Tibial nerve (tissue), 4 donors: ENCODE data around the gene FGF1.

Experiments used
- EP300 ChIP-seq, 2 donors: sonication (generic); formaldehyde crosslinking; IDR thresholded peaks; one replicate each; pipeline ENCODE4 v1.6.1; 2017; ENCODE audit warnings: antibody characterized with exemption in 2 of 2, mild to moderate bottlenecking in 1 of 2
- POLR2A ChIP-seq, 2 donors: fragments of 450-650 bp; IDR thresholded peaks; one replicate each; pipeline ENCODE4 v1.6.1; 2017; ENCODE audit warnings: antibody characterized with exemption in 2 of 2, mild to moderate bottlenecking in 2 of 2, moderate library complexity in 2 of 2
- TF ChIP-seq, protein P1 (sequence below), 5 experiments: fragments of 200-600 bp in 3 of 5; fragments of 450-650 bp in 2 of 5; sonication (generic) in 3 of 5; IDR thresholded peaks; one replicate each; pipeline ENCODE4 v1.5.1; 2016 to 2019; ENCODE audit warnings: antibody characterized with exemption in 5 of 5, mild to moderate bottlenecking in 3 of 5, moderate library complexity in 2 of 5

DNA sequence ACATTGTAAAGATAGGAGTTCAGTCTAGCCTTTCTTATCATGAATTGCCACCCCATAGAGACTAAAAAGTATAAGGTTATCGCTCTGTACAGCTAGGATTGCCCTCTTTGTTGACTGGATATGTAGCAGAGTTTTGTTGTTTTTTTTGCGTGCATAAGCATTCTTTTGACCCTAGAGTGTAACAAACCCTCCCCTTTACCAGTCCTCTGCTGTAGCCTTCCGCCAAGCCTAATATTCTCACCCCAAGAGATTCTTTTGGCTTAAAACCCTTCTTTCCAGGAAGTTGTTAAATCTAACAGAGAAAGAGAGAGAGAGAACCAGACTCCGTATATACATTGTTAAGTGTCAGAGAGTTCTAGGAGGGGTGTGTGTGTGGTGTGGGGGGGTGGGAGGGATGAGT lies 113.9 kb downstream of the FGF1 start:
- TF ChIP-seq, protein P1, sequence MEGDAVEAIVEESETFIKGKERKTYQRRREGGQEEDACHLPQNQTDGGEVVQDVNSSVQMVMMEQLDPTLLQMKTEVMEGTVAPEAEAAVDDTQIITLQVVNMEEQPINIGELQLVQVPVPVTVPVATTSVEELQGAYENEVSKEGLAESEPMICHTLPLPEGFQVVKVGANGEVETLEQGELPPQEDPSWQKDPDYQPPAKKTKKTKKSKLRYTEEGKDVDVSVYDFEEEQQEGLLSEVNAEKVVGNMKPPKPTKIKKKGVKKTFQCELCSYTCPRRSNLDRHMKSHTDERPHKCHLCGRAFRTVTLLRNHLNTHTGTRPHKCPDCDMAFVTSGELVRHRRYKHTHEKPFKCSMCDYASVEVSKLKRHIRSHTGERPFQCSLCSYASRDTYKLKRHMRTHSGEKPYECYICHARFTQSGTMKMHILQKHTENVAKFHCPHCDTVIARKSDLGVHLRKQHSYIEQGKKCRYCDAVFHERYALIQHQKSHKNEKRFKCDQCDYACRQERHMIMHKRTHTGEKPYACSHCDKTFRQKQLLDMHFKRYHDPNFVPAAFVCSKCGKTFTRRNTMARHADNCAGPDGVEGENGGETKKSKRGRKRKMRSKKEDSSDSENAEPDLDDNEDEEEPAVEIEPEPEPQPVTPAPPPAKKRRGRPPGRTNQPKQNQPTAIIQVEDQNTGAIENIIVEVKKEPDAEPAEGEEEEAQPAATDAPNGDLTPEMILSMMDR (IDR thresholded peaks at IDR 0.05) = no peak
- TF ChIP-seq POLR2A (IDR thresholded peaks at IDR 0.05) = no peak
- TF ChIP-seq EP300 (IDR thresholded peaks at IDR 0.05) = no peak
